ENCODE results near the gene TCF7. TPM values are rescaled to one million over a fixed set of nuclear protein-coding genes. Genes with fewer than 3 reads are reported as not detected.

The TCF7 gene
- total and polyA plus RNA-seq, 5 donors from 2014 or later: 55.4 to 234 (median 98.3) TPM

- Mint-ChIP-seq H3K27me3 (peaks cover 4% of the 10 kb centered on the region), H3K9me3 (no peaks in the 10 kb centered on the region), H3K27ac (peak overlapping the region; percentile 98), H3K4me1 (peaks cover 14 to 99% (median 52%) of the 10 kb centered on the region in 4 donors), H3K4me3 (peak overlapping the region; percentile 77 to 97 (median 92)), H3K36me3 (peaks cover 51% of the 10 kb centered on the region)
- peaks cover 32% of the 10 kb centered on the region for H3K36me3 ChIP-seq (ENCODE audit: control insufficient read depth, insufficient read depth, low read length)
- no peaks in the 10 kb centered on the region for H3K9me3 ChIP-seq (ENCODE audit: control insufficient read depth in 2 of 2, low read length in 2 of 2)
- no peak for DNase-seq
- peak overlapping the region; percentile 48 for H3K4me3 ChIP-seq (ENCODE audit: low read depth, low read length)
- H3K27ac ChIP-seq (ENCODE audit: insufficient read depth, low read length, poor library complexity, severe bottlenecking): peak overlapping the region; percentile 93
- no peak for ATAC-seq (ENCODE audit: low read depth in 2 of 2)
- H3K27me3 ChIP-seq (ENCODE audit: control insufficient read depth, insufficient read depth, low read length): no peaks in the 10 kb centered on the region
- H3K4me1 ChIP-seq (ENCODE audit: control insufficient read depth, insufficient read depth, low read length, poor library complexity, severe bottlenecking): peaks cover 100% of the 10 kb centered on the region
These were observed 15.9 kb downstream of the TCF7 start for GRCh38 chr5:134130239-134130945.

DNA sequence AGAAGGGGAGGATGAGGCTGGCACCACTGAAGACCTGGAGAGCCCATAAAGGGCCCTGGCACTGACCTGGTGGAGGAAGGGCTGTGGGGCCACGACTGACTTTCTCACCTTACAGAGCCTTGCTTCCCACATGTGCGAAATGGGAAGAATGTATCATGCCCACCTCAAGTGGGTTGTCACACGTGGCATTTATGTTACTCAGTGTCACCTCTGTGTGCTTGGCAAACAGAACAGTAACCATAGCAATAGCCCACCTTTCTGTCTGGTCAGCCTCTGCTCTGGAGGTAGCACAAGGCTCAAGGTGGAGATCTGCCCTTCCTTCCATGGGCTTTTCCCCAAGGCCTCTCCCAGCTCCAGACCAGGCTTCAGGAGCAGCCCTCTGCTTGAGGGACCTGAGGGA lies 16.7 kb downstream of the TCF7 start:
- H3K4me1 Mint-ChIP-seq: peaks cover 18 to 99% (median 53%) of the 10 kb centered on the region in 4 donors
- peak overlapping the region; percentile 98 for H3K27ac Mint-ChIP-seq
- H3K4me3 Mint-ChIP-seq: peak overlapping the region in 3 of 4 donors; percentile 89 to 93 (median 92)
- peaks cover 100% of the 10 kb centered on the region for H3K4me1 ChIP-seq (ENCODE audit: control insufficient read depth, insufficient read depth, low read length, poor library complexity, severe bottlenecking)
- peaks cover 0 to 2% (median 0%) of the 10 kb centered on the region in 7 donors for H3K9me3 Mint-ChIP-seq
- peaks cover 51% of the 10 kb centered on the region for H3K36me3 Mint-ChIP-seq
- ATAC-seq (ENCODE audit: low read depth in 2 of 2): no peak
- H3K27me3 ChIP-seq (ENCODE audit: control insufficient read depth, insufficient read depth, low read length): no peaks in the 10 kb centered on the region
- H3K36me3 ChIP-seq (ENCODE audit: control insufficient read depth, insufficient read depth, low read length): peaks cover 36% of the 10 kb centered on the region
- peak overlapping the region; percentile 93 for H3K27ac ChIP-seq (ENCODE audit: insufficient read depth, low read length, poor library complexity, severe bottlenecking)
- no peak for DNase-seq
- H3K4me3 ChIP-seq (ENCODE audit: low read depth, low read length): peak overlapping the region; percentile 48
- H3K27me3 Mint-ChIP-seq: peaks cover 4% of the 10 kb centered on the region
- no peaks in the 10 kb centered on the region for H3K9me3 ChIP-seq (ENCODE audit: control insufficient read depth in 2 of 2, low read length in 2 of 2)

GRCh38 chr5:134131578-134132350 lies 17.3 kb downstream of the TCF7 start:
- Histone ChIP-seq H3K9me3 (ENCODE audit: control insufficient read depth in 2 of 2, low read length in 2 of 2) (no peaks in the 10 kb centered on the region), H3K4me1 (ENCODE audit: control insufficient read depth, insufficient read depth, low read length, poor library complexity, severe bottlenecking) (peaks cover 100% of the 10 kb centered on the region), H3K27ac (ENCODE audit: insufficient read depth, low read length, poor library complexity, severe bottlenecking) (peak overlapping the region; percentile 93), H3K4me3 (ENCODE audit: low read depth, low read length) (peak overlapping the region; percentile 69), H3K36me3 (ENCODE audit: control insufficient read depth, insufficient read depth, low read length) (peaks cover 37% of the 10 kb centered on the region), H3K27me3 (ENCODE audit: control insufficient read depth, insufficient read depth, low read length) (no peaks in the 10 kb centered on the region)
- H3K9me3 Mint-ChIP-seq: peaks cover 0 to 2% (median 0%) of the 10 kb centered on the region in 7 donors
- ATAC-seq (ENCODE audit: low read depth in 2 of 2) (no peak), DNase-seq (no peak)
- H3K36me3 Mint-ChIP-seq: peaks cover 50% of the 10 kb centered on the region
- H3K27ac Mint-ChIP-seq: peak overlapping the region; percentile 98
- H3K4me1 Mint-ChIP-seq: peaks cover 18 to 99% (median 54%) of the 10 kb centered on the region in 4 donors
- H3K27me3 Mint-ChIP-seq: no peaks in the 10 kb centered on the region
- H3K4me3 Mint-ChIP-seq: peak overlapping the region; percentile 80 to 93 (median 90)

GRCh38 chr5:134132372-134133187 lies 18.1 kb downstream of the TCF7 start:
- Mint-ChIP-seq H3K36me3 (peaks cover 51% of the 10 kb centered on the region), H3K9me3 (peaks cover 0 to 2% (median 0%) of the 10 kb centered on the region in 7 donors), H3K4me3 (peak overlapping the region; percentile 80 to 93 (median 88)), H3K27ac (peak overlapping the region; percentile 98), H3K4me1 (peaks cover 18 to 99% (median 52%) of the 10 kb centered on the region in 4 donors), H3K27me3 (no peaks in the 10 kb centered on the region)
- H3K36me3 ChIP-seq (ENCODE audit: control insufficient read depth, insufficient read depth, low read length): peaks cover 37% of the 10 kb centered on the region
- peak overlapping the region; percentile 93 for H3K27ac ChIP-seq (ENCODE audit: insufficient read depth, low read length, poor library complexity, severe bottlenecking)
- no peaks in the 10 kb centered on the region for H3K9me3 ChIP-seq (ENCODE audit: control insufficient read depth in 2 of 2, low read length in 2 of 2)
- peaks cover 100% of the 10 kb centered on the region for H3K4me1 ChIP-seq (ENCODE audit: control insufficient read depth, insufficient read depth, low read length, poor library complexity, severe bottlenecking)
- ATAC-seq (ENCODE audit: low read depth in 2 of 2) (peak; percentile 67 to 74), DNase-seq (peak; percentile 67 to 81 (median 77))
- no peaks in the 10 kb centered on the region for H3K27me3 ChIP-seq (ENCODE audit: control insufficient read depth, insufficient read depth, low read length)
- peak overlapping the region; percentile 69 for H3K4me3 ChIP-seq (ENCODE audit: low read depth, low read length)

GRCh38 chr5:134133188-134133994 lies 18.9 kb downstream of the TCF7 start:
- H3K27ac ChIP-seq (ENCODE audit: insufficient read depth, low read length, poor library complexity, severe bottlenecking): peak overlapping the region; percentile 93

GRCh38 chr5:134133995-134134541 lies 19.6 kb downstream of the TCF7 start:
- Histone ChIP-seq H3K27ac (ENCODE audit: insufficient read depth, low read length, poor library complexity, severe bottlenecking) (peak overlapping the region; percentile 93), H3K27me3 (ENCODE audit: control insufficient read depth, insufficient read depth, low read length) (no peaks in the 10 kb centered on the region), H3K4me1 (ENCODE audit: control insufficient read depth, insufficient read depth, low read length, poor library complexity, severe bottlenecking) (peaks cover 100% of the 10 kb centered on the region), H3K9me3 (ENCODE audit: control insufficient read depth in 2 of 2, low read length in 2 of 2) (no peaks in the 10 kb centered on the region), H3K4me3 (ENCODE audit: low read depth, low read length) (no peak overlapping the region), H3K36me3 (ENCODE audit: control insufficient read depth, insufficient read depth, low read length) (peaks cover 48% of the 10 kb centered on the region)
- H3K36me3 Mint-ChIP-seq: peaks cover 49% of the 10 kb centered on the region
- no peaks in the 10 kb centered on the region for H3K27me3 Mint-ChIP-seq
- no peak for ATAC-seq (ENCODE audit: low read depth in 2 of 2)
- H3K4me1 Mint-ChIP-seq: peaks cover 18 to 98% (median 46%) of the 10 kb centered on the region in 4 donors
- peak overlapping the region in 3 of 4 donors; percentile 22 to 66 (median 60) for H3K4me3 Mint-ChIP-seq
- DNase-seq: no peak
- peaks cover 0 to 2% (median 0%) of the 10 kb centered on the region in 7 donors for H3K9me3 Mint-ChIP-seq
- H3K27ac Mint-ChIP-seq: peak overlapping the region in 2 of 3 donors; percentile 98

More at GRCh38 chr5:134133188-134133994, 18.9 kb downstream of the TCF7 start:
- no peak for DNase-seq
- Mint-ChIP-seq H3K4me3 (peak overlapping the region; percentile 80 to 93 (median 88)), H3K4me1 (peaks cover 18 to 99% (median 46%) of the 10 kb centered on the region in 4 donors), H3K36me3 (peaks cover 51% of the 10 kb centered on the region), H3K27ac (peak overlapping the region; percentile 98), H3K27me3 (no peaks in the 10 kb centered on the region), H3K9me3 (peaks cover 0 to 2% (median 0%) of the 10 kb centered on the region in 7 donors)
- ATAC-seq (ENCODE audit: low read depth in 2 of 2): peak in 1 of 2 donors; percentile 3
- peaks cover 100% of the 10 kb centered on the region for H3K4me1 ChIP-seq (ENCODE audit: control insufficient read depth, insufficient read depth, low read length, poor library complexity, severe bottlenecking)
- peak overlapping the region; percentile 50 for H3K4me3 ChIP-seq (ENCODE audit: low read depth, low read length)
- no peaks in the 10 kb centered on the region for H3K9me3 ChIP-seq (ENCODE audit: control insufficient read depth in 2 of 2, low read length in 2 of 2)
- H3K27me3 ChIP-seq (ENCODE audit: control insufficient read depth, insufficient read depth, low read length): no peaks in the 10 kb centered on the region
- H3K36me3 ChIP-seq (ENCODE audit: control insufficient read depth, insufficient read depth, low read length): peaks cover 42% of the 10 kb centered on the region
